Trophoblast cell (in vitro differentiated cells and primary cell): Measurements from ENCODE around the gene ANKRD12.
A peak's percentile ranks its signal among the peaks of the same experiment; 100 is the strongest.

Source experiments
- DNase-seq, 2 donors: peaks; one replicate each; pipeline ENCODE4 v3.0.0-alpha.2; 2016
- H2AFZ ChIP-seq: 2 replicates; pipeline ENCODE4 v1.6.1; 2013; ENCODE audit warnings: low read length, moderate library complexity, mild to moderate bottlenecking; ENCODE audit not compliant: insufficient read depth, poor library complexity
- H2AK5ac ChIP-seq: 2 replicates; pipeline ENCODE4 v1.6.1; 2013; ENCODE audit warnings: mild to moderate bottlenecking, low read length
- H2BK120ac ChIP-seq: 2 replicates; pipeline ENCODE4 v1.6.1; 2013; ENCODE audit warnings: low read length, mild to moderate bottlenecking, moderate library complexity; ENCODE audit not compliant: insufficient read depth, poor library complexity
- H2BK12ac ChIP-seq: 2 replicates; pipeline ENCODE4 v1.6.1; 2013; ENCODE audit warnings: mild to moderate bottlenecking, low read length, moderate library complexity
- H2BK5ac ChIP-seq: 2 replicates; pipeline ENCODE4 v1.6.1; 2013; ENCODE audit warnings: low read length, low read depth, moderate library complexity, mild to moderate bottlenecking; ENCODE audit not compliant: poor library complexity
- H3K14ac ChIP-seq: 2 replicates; pipeline ENCODE4 v1.6.1; 2013; ENCODE audit warnings: mild to moderate bottlenecking, low read length
- H3K18ac ChIP-seq: 2 replicates; pipeline ENCODE4 v1.6.1; 2013; ENCODE audit warnings: mild to moderate bottlenecking, low read length
- H3K23ac ChIP-seq: 2 replicates; pipeline ENCODE4 v1.6.1; 2013; ENCODE audit warnings: low read length
- H3K27ac ChIP-seq: 2 replicates; pipeline ENCODE4 v1.5.1; 2013; ENCODE audit warnings: low read depth, mild to moderate bottlenecking, inconsistent platforms, low read length, moderate library complexity
- H3K27me3 ChIP-seq: 2 replicates; pipeline ENCODE4 v1.6.1; 2013; ENCODE audit warnings: inconsistent platforms, mild to moderate bottlenecking, low read length, moderate library complexity; ENCODE audit not compliant: insufficient read depth
- H3K36me3 ChIP-seq, 2 experiments: 1 replicate in 1 of 2; 2 replicates in 1 of 2; pipeline ENCODE4 v1.6.1; 2013; ENCODE audit warnings: low read length in 2 of 2, mild to moderate bottlenecking in 2 of 2, moderate library complexity in 1 of 2; ENCODE audit not compliant: insufficient read depth in 2 of 2, control insufficient read depth in 1 of 2
- H3K4ac ChIP-seq: 2 replicates; pipeline ENCODE4 v1.6.1; 2013; ENCODE audit warnings: low read depth, mild to moderate bottlenecking, low read length, moderate library complexity
- H3K4me1 ChIP-seq, 2 experiments: 1 replicate in 1 of 2; 2 replicates in 1 of 2; pipeline ENCODE4 v1.6.1; 2013; ENCODE audit warnings: low read length in 2 of 2, mild to moderate bottlenecking in 2 of 2, moderate library complexity in 1 of 2; ENCODE audit not compliant: insufficient read depth in 2 of 2, control insufficient read depth in 1 of 2
- H3K4me2 ChIP-seq: 2 replicates; pipeline ENCODE4 v1.6.1; 2013; ENCODE audit warnings: inconsistent platforms, mild to moderate bottlenecking, low read length, moderate library complexity
- H3K4me3 ChIP-seq: 2 replicates; pipeline ENCODE4 v1.5.1; 2013; ENCODE audit warnings: mild to moderate bottlenecking, low read depth, low read length, inconsistent platforms
- H3K79me1 ChIP-seq: one replicate; pipeline ENCODE4 v1.6.1; 2013; ENCODE audit warnings: low read length
- H3K79me2 ChIP-seq: 2 replicates; pipeline ENCODE4 v1.6.1; 2013; ENCODE audit warnings: low read length, mild to moderate bottlenecking; ENCODE audit not compliant: control insufficient read depth, insufficient read depth, poor library complexity
- H3K9ac ChIP-seq: 2 replicates; pipeline ENCODE4 v1.6.1; 2013; ENCODE audit warnings: mild to moderate bottlenecking, low read length
- H3K9me3 ChIP-seq: 2 replicates; pipeline ENCODE4 v1.6.1; 2013; ENCODE audit warnings: low read depth, mild to moderate bottlenecking, control low read depth, inconsistent platforms, low read length; ENCODE audit not compliant: insufficient read depth
- H4K12ac ChIP-seq: 2 replicates; pipeline ENCODE4 v1.6.1; 2013; ENCODE audit warnings: low read depth, mild to moderate bottlenecking, low read length, moderate library complexity
- H4K8ac ChIP-seq: 2 replicates; pipeline ENCODE4 v1.6.1; 2013; ENCODE audit warnings: low read depth, mild to moderate bottlenecking, low read length, moderate library complexity
- H4K91ac ChIP-seq: one replicate; pipeline ENCODE4 v1.6.1; 2013; ENCODE audit warnings: low read depth, mild to moderate bottlenecking, low read length, moderate library complexity
- WGBS: extraction: QIAGEN DNeasy Blood & Tissue Kit; methylation state at CpG from one replicate; pipeline ENCODE4 v1.1.7; 2013; ENCODE audit warnings: missing lambda C conversion rate; ENCODE audit not compliant: insufficient read length, insufficient coverage; ENCODE audit errors: extremely low coverage; 5-methylcytosine and 5-hydroxymethylcytosine counted together

ANKRD12 gene

GRCh38 chr18:9296233-9297006 is 159.8 kb downstream of the ANKRD12 start:
- DNase-seq, result no peak
- H3K36me3 ChIP-seq, result no peaks in the 10 kb centered on the region
- H3K14ac ChIP-seq, result no peak overlapping the region
- H3K4me3 ChIP-seq, result no peak overlapping the region
- no peak overlapping the region for H4K12ac ChIP-seq
- H3K27ac ChIP-seq, result no peak overlapping the region
- peaks cover 15% of the 10 kb centered on the region for H3K9me3 ChIP-seq
- H3K18ac ChIP-seq, result no peak overlapping the region
- WGBS, result no CpG with 5 or more reads among the region's 15 CpGs
- H2BK120ac ChIP-seq, result no peak overlapping the region
- H4K8ac ChIP-seq, result no peak overlapping the region
- no peak overlapping the region for H2BK12ac ChIP-seq
- H3K4me1 ChIP-seq, result no peaks in the 10 kb centered on the region
- H2AFZ ChIP-seq, result no peak overlapping the region
- H3K9ac ChIP-seq, result no peak overlapping the region
- no peak overlapping the region for H2AK5ac ChIP-seq
- H4K91ac ChIP-seq, result no peak overlapping the region
- H2BK5ac ChIP-seq, result no peak overlapping the region
- H3K79me2 ChIP-seq, result no peaks in the 10 kb centered on the region
- H3K4me2 ChIP-seq, result no peak overlapping the region
- no peak overlapping the region for H3K23ac ChIP-seq
- no peaks in the 10 kb centered on the region for H3K27me3 ChIP-seq
- no peaks in the 10 kb centered on the region for H3K79me1 ChIP-seq
- no peak overlapping the region for H3K4ac ChIP-seq

- Histone ChIP-seq H4K12ac (no peak overlapping the region), H4K91ac (no peak overlapping the region), H3K79me2 (no peaks in the 10 kb centered on the region), H3K9me3 (peaks cover 15% of the 10 kb centered on the region), H3K4me1 (no peaks in the 10 kb centered on the region), H3K36me3 (no peaks in the 10 kb centered on the region), H4K8ac (no peak overlapping the region), H2BK5ac (no peak overlapping the region), H3K4ac (no peak overlapping the region), H3K27me3 (no peaks in the 10 kb centered on the region), H3K23ac (no peak overlapping the region), H3K9ac (no peak overlapping the region), H2AFZ (no peak overlapping the region), H3K79me1 (no peaks in the 10 kb centered on the region), H3K18ac (no peak overlapping the region), H3K4me3 (no peak overlapping the region), H2BK120ac (no peak overlapping the region), H3K4me2 (no peak overlapping the region), H2BK12ac (no peak overlapping the region), H3K27ac (no peak overlapping the region), H2AK5ac (no peak overlapping the region), H3K14ac (no peak overlapping the region)
- WGBS, result no CpG with 5 or more reads among the region's 24 CpGs
- DNase-seq, result no peak
These were observed 160.4 kb downstream of the ANKRD12 start for GRCh38 chr18:9297007-9297393.

GRCh38 chr18:9304388-9305070 is 167.9 kb downstream of the ANKRD12 start:
- no peak overlapping the region for H4K8ac ChIP-seq
- no peak overlapping the region for H4K12ac ChIP-seq
- H3K9ac ChIP-seq, result no peak overlapping the region
- H3K23ac ChIP-seq, result no peak overlapping the region
- no peak overlapping the region for H3K27ac ChIP-seq
- H4K91ac ChIP-seq, result no peak overlapping the region
- H2AK5ac ChIP-seq, result no peak overlapping the region
- no peak overlapping the region for H3K14ac ChIP-seq
- H3K9me3 ChIP-seq, result peaks cover 2% of the 10 kb centered on the region
- no peaks in the 10 kb centered on the region for H3K36me3 ChIP-seq
- DNase-seq, result peak; percentile 45 to 75
- no peaks in the 10 kb centered on the region for H3K27me3 ChIP-seq
- WGBS, result no CpG with 5 or more reads among the region's 6 CpGs
- H2AFZ ChIP-seq, result no peak overlapping the region
- H3K79me1 ChIP-seq, result no peaks in the 10 kb centered on the region
- no peak overlapping the region for H2BK120ac ChIP-seq
- H2BK5ac ChIP-seq, result no peak overlapping the region
- H3K18ac ChIP-seq, result no peak overlapping the region
- no peak overlapping the region for H3K4me3 ChIP-seq
- no peak overlapping the region for H2BK12ac ChIP-seq
- H3K4me1 ChIP-seq, result no peaks in the 10 kb centered on the region
- H3K79me2 ChIP-seq, result no peaks in the 10 kb centered on the region
- no peak overlapping the region for H3K4ac ChIP-seq
- no peak overlapping the region for H3K4me2 ChIP-seq

- H3K14ac ChIP-seq, result no peak overlapping the region
- H3K27ac ChIP-seq, result no peak overlapping the region
- no peak overlapping the region for H4K91ac ChIP-seq
- no peaks in the 10 kb centered on the region for H3K4me1 ChIP-seq
- no CpG with 5 or more reads among the region's 1 CpG for WGBS
- no peaks in the 10 kb centered on the region for H3K9me3 ChIP-seq
- H3K4ac ChIP-seq, result no peak overlapping the region
- H3K27me3 ChIP-seq, result no peaks in the 10 kb centered on the region
- no peak overlapping the region for H2BK5ac ChIP-seq
- no peak overlapping the region for H3K4me3 ChIP-seq
- no peak overlapping the region for H2BK120ac ChIP-seq
- H4K12ac ChIP-seq, result no peak overlapping the region
- no peak overlapping the region for H3K9ac ChIP-seq
- no peaks in the 10 kb centered on the region for H3K79me1 ChIP-seq
- H3K23ac ChIP-seq, result no peak overlapping the region
- no peak for DNase-seq
- H2AK5ac ChIP-seq, result no peak overlapping the region
- no peak overlapping the region for H2BK12ac ChIP-seq
- H3K36me3 ChIP-seq, result no peaks in the 10 kb centered on the region
- H2AFZ ChIP-seq, result no peak overlapping the region
- no peak overlapping the region for H3K4me2 ChIP-seq
- H4K8ac ChIP-seq, result no peak overlapping the region
- no peak overlapping the region for H3K18ac ChIP-seq
- no peaks in the 10 kb centered on the region for H3K79me2 ChIP-seq
These were observed 182.8 kb downstream of the ANKRD12 start for GRCh38 chr18:9319333-9319732.
